8988T (cell line): ENCODE results near the gene PPP1R1B.

ENCODE experiments used
- DNase-seq: peaks from one replicate; pipeline ENCODE4 v3.0.0; 2011

Gene PPP1R1B

GRCh38 chr17:39617446-39618245 lies 9.1 kb upstream of the PPP1R1B start:
- DNase-seq, result peak; percentile 75

- no peak for DNase-seq
Measured at GRCh38 chr17:39618246-39618913, 8.4 kb upstream of the PPP1R1B start.

- DNase-seq, result no peak
Measured at GRCh38 chr17:39618956-39619785, 7.6 kb upstream of the PPP1R1B start.

- no peak for DNase-seq
Measured at GRCh38 chr17:39619786-39620101, 7.0 kb upstream of the PPP1R1B start.

- DNase-seq, result peak; percentile 77
Measured at GRCh38 chr17:39621523-39622379, 5.0 kb upstream of the PPP1R1B start.

GRCh38 chr17:39622380-39623006 lies 4.3 kb upstream of the PPP1R1B start:
- no peak for DNase-seq

- peak; percentile 79 for DNase-seq
Measured at GRCh38 chr17:39623356-39623950, 3.3 kb upstream of the PPP1R1B start.

GRCh38 chr17:39624313-39624712 lies 2.4 kb upstream of the PPP1R1B start:
- no peak for DNase-seq

GRCh38 chr17:39625198-39625785 lies 1.5 kb upstream of the PPP1R1B start:
- no peak for DNase-seq

- no peak for DNase-seq
Measured at GRCh38 chr17:39627047-39627711, 427 bp downstream of the PPP1R1B start.

- no peak for DNase-seq
Measured at GRCh38 chr17:39627712-39628516, 1.2 kb downstream of the PPP1R1B start.

- no peak for DNase-seq
Measured at GRCh38 chr17:39628655-39629493, 2.1 kb downstream of the PPP1R1B start.

GRCh38 chr17:39629494-39629880 lies 2.7 kb downstream of the PPP1R1B start:
- DNase-seq, result no peak

- no peak for DNase-seq
Measured at GRCh38 chr17:39629898-39630297, 3.1 kb downstream of the PPP1R1B start.

- no peak for DNase-seq
Measured at GRCh38 chr17:39631403-39631802, 4.7 kb downstream of the PPP1R1B start.

GRCh38 chr17:39632153-39632941 lies 5.6 kb downstream of the PPP1R1B start:
- DNase-seq, result no peak

- DNase-seq, result no peak
Measured at GRCh38 chr17:39633570-39634183, 6.9 kb downstream of the PPP1R1B start.
